GM18909 (cell line): ENCODE measurements around the gene C1orf226.

ENCODE experiments used
- ATAC-seq: cut with Tn5 transposase; IDR thresholded peaks from one replicate; pipeline ENCODE4 v1.9.1; 2021; ENCODE audit warnings: mild to moderate bottlenecking; ENCODE audit not compliant: unreplicated experiment, poor library complexity

C1orf226 gene

GRCh38 chr1:162383516-162383915 is 2.0 kb downstream of the C1orf226 start:
- ATAC-seq: no peak

- no peak for ATAC-seq
These were observed 2.6 kb downstream of the C1orf226 start for GRCh38 chr1:162384116-162384515.

GRCh38 chr1:162384601-162385279 is 3.2 kb downstream of the C1orf226 start:
- no peak for ATAC-seq

- no peak for ATAC-seq
These were observed 3.7 kb downstream of the C1orf226 start for GRCh38 chr1:162385280-162385623.

- no peak for ATAC-seq
These were observed 4.2 kb downstream of the C1orf226 start for GRCh38 chr1:162385702-162386101.

GRCh38 chr1:162386292-162387225 is 5.0 kb downstream of the C1orf226 start:
- no peak for ATAC-seq

- ATAC-seq: no peak
These were observed 5.9 kb downstream of the C1orf226 start for GRCh38 chr1:162387226-162388082.

- ATAC-seq: no peak
These were observed 6.6 kb downstream of the C1orf226 start for GRCh38 chr1:162388083-162388594.

GRCh38 chr1:162388615-162389014 is 7.1 kb downstream of the C1orf226 start:
- ATAC-seq: no peak

- ATAC-seq: peak; percentile 57
These were observed 7.7 kb downstream of the C1orf226 start for GRCh38 chr1:162389021-162389818.

GRCh38 chr1:162389971-162390370 is 8.4 kb downstream of the C1orf226 start:
- ATAC-seq: peak; percentile 17

- no peak for ATAC-seq
These were observed 9.1 kb downstream of the C1orf226 start for GRCh38 chr1:162390396-162391185.

- no peak for ATAC-seq
These were observed 10.4 kb downstream of the C1orf226 start for GRCh38 chr1:162391790-162392563.

- ATAC-seq: no peak
These were observed 14.8 kb downstream of the C1orf226 start for GRCh38 chr1:162396201-162396906.

- no peak for ATAC-seq
These were observed 15.5 kb downstream of the C1orf226 start for GRCh38 chr1:162397039-162397448.

GRCh38 chr1:162397943-162398560 is 16.5 kb downstream of the C1orf226 start:
- ATAC-seq: no peak

- no peak for ATAC-seq
These were observed 17.6 kb downstream of the C1orf226 start for GRCh38 chr1:162398999-162399580.
